ENCODE data around the gene CCDC57.
"Not testable (repeated sequence)": the region's sequence is repeated elsewhere in the genome, so short reads cannot be mapped to it uniquely, and the experiment has no call there.

The CCDC57 gene

DNA sequence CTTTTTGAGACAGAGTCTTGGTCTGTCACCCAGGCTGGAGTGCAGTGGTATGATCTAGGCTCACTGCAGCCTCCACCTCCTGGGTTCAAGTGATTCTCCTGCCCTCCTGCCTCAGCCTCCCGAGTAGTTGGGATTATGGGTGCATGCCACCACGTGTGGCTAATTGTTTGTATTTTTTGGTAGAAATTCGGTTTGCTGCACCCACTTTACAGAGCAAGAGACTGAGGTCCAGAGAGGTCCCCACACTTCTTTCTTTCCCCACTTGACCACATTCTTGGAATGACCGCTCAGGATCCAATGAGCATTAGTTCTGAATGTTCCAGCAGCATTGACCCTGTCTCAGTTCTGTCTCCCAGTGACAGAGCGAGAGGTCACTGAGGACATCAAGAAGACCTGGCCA, 10.9 kb upstream of the CCDC57 start:
- DNase-seq (ENCODE audit: low read depth in 2 of 2), result no peak

DNA sequence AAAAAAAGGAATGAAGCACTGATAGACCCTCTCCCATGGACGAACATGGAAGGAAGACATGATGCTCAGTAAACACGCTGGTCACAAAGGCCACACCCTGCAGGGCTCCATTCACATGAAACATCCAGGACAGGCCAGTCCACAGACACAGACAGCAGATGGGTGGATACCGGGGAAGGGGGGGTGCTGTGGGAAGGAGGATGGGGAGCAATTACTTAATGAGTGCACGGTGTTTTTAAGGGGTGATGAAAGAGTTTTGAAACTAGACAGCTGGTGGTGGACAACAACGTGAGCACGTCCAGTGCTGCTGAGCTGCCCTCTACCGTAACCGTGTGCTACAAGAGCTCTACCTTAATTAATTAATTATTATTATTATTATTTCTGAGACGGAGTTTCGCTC, 10.2 kb upstream of the CCDC57 start:
- no peak for DNase-seq (ENCODE audit: low read depth in 2 of 2)

DNA sequence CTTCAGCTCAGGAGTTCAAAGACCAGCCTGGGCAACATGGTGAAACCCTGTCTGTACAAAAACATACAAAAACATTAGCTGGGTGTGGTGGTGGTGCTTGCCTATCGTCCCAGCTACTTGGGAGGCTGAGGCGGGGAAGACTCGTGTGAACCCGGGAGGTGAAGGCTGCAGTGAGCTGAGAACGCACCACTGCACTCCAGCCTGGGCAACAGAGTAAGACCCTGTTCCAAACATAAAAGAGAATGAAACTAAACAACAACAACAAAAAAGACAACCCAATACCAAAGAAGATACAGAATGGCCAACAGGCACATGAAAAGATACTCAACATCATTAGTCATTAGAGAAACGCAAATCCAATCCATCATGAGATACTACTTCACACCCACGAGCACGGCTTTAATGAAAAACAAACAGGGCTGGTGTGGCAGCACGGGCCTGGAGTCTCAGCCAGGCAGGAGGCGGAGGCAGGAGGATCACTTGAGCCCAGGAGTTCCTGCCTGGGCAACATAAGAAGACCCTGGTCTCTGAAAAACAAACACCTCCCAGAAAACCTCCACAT, 8.8 kb upstream of the CCDC57 start:
- no peak for DNase-seq (ENCODE audit: low read depth in 2 of 2)

DNA sequence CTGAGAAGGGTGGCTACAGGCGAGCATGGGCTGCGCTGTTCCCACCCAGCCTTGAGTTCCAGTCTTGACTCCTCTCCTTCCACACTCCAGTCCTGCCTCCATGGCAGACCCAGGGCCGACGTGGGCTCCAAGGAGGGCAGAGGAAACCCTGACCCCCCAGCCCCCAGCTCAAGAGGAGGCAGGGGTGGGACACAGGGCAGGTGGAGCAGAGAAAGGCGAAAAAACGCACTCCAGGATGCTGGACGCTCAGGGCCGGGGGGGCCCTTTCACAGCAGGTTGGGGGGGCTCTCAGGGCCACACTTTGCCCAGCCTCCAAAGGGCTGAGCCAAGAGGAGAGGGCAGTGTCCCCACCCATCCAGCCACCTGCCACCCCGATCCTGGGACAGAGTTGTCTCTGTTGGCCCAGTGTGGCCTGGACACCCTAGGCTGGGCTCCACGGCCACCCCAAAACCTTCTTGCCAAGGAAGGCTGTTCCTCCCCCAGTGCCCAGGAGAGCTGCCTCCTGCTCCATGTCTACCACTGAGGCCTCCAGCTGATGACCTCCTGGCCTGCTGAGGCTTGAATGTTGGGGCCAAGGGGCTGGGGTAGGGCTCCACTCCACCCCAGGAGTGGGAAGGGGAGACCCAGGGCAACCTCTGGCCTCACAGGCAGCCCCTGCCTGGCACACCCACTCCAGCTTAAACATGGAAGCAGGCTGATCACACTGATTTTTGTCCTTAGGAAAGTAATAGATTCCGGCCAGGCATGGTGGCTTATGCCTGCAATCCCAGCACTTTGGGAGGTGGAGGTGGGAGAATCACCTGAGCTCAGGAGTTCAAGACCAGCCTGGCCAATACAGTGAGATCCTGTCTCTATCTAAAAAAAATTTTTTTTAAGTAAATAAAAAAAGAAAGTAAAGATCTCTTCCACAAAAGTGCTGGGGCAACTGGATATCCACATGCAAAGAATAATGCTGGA, 7.4 kb upstream of the CCDC57 start:
- DNase-seq (ENCODE audit: low read depth in 2 of 2), result no peak

DNA sequence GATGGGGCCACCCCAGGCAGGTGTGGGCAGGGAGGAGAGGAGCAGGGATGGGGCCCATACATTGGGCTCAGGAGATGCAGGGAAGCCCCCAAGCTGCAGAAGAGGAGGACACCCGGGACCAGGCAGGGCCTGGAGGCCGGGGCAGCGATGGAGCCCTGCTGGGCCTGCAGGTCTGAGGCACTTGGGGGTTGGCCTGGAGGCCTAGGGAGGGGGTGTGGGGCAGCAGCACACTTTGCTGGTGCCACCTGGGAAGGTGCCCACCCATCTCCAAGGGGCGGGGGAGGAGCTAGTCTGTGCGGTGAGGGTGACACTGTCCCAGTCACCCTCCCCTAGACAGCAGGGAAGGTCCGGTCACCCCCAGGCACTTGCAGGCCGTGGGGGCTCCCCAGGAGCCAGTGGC, 6.4 kb upstream of the CCDC57 start:
- DNase-seq (ENCODE audit: low read depth in 2 of 2), result no peak

DNA sequence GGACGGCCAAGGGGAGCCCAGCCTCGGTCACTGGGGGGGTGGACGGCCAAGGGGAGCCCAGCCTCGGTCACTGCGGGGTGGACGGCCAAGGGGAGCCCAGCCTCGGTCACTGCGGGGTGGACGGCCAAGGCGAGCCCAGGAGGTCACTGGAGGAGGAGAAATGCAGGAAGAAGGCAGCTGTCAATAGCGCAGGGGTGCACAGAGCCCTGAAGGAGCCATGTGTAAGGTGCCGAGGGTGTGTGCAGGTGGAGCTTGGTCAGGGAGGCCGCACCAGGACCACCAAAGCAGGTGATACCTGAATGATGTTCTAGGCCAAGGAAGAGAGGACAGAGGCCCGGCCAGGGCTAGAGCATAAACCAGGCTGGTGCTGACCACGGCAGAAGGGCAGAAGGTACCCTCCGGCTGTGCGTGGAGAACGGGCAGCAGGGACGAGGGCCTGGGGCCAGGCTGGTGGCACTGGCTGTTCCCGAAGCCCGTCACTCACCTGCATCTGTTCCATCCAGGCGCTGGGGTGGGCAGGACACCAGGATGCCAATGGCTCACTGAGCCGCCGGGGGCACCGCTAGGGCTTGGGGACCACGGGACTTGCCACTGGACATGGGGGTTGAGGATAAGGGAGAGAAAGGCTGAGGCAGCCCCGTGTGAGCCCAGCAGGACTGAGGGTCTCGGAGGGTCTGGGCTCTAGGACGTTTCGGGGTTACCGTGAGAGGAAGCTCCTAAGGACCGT, 5.9 kb upstream of the CCDC57 start:
- DNase-seq (ENCODE audit: low read depth in 2 of 2), result no peak

DNA sequence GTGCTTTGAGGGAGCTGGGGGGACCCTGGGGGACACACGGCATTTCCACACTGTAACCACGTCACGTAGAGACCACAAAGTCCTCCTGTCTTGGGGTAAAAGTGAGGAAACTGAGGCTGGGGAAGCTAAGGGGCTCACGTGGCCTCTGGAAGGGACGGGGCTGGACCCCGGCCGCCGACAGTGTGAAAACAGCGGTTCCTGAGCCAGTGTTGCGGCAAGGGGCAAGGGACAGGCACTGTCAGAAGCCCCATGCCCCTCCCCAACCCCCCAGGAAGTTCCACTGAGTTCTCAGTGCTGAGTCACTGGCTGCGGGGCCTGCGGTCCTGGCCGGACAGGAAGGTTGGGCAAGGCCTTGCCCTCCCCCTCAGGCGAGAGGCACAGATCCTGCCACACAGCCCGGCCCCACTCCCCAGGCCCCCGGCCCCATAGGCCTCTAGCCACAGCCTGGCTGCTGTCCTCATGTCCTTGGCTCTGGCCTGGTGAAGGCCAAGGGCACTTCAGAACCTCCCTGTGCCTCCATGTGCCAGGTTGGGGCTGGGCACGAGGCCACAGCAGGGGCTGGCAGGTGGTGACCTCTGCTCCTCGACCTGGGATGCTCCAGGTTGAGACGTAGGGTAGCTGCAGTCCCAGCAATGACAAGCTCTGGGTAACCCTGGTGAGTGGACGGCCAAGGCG, 5.0 kb upstream of the CCDC57 start:
- no peak for DNase-seq (ENCODE audit: low read depth in 2 of 2)

DNA sequence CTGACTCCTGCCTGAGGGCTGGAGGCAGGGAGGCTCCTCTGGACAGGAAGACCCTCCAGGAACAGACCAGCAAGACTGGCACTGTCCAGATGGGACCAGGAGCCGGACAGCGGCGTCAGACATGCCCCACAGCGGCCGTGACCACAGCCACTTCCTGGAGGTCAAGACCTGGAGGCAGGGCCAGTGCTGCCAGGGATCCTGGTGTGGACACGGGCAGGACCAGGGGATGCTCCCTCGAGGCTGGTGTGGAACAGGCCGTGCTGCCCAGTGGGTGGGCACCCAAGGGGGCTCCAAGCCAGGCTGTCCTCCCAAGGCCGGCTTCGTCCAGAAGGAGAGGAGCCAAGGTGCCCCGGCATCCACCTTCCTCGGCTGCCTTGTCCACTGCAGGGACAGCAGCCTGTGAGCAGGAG, 4.5 kb upstream of the CCDC57 start:
- no peak for DNase-seq (ENCODE audit: low read depth in 2 of 2)

DNA sequence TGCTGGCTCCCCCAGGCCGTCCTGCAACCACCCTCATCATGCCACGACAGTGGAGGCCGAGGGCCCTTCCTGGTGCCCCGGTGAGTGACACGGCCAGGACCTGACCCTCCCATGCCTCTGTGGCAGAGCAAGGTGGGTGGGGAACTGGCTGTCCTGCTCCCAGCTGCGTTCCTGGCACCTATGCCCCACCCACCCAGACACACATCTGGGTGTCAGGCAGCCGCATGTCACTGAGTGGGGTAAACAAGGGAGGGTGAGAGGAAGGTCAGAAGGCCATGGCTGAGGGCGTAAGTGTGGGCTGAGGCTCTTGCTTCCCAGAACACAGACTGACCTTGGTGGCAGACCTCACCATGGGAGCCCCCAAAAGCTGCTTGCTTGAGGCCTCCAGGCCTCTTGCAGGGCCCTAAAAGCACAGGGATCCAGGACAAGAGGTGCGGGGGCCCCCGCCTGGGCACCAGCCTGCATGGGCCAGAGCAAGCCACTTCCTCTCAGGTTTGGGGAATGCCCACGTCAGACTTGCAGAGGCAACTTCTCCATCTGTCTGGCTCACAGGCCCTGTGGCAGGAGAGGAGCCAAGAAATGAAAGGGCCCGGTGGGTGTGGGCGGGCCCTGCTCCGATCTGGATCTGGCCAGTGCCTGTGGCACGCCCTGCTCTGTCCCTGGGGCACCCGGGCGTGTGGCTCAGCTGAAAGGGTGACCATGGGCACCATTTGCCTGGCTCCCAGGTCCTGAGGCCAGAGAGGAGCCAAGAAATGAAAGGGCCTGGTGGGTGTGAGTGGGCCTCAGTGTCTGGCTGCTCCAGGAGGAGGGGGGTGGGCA, 3.9 kb upstream of the CCDC57 start:
- DNase-seq (ENCODE audit: low read depth in 2 of 2), result no peak

DNA sequence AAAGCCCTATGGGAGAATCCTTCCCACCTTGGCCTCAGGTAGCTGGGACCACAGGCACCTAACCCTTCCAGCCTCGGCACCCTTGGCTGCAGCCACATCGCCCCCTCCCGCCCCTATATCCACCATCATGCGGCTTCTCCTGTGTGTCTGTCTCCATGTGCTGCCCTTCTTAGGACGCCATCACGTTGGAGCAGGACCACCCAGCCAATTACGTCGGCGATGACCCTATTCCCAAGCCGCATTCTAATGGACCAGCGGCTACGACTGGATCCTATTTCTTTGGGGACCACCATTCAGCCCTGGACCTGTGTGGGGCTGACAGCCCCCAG, 3.3 kb upstream of the CCDC57 start:
- no peak for DNase-seq (ENCODE audit: low read depth in 2 of 2)

DNA sequence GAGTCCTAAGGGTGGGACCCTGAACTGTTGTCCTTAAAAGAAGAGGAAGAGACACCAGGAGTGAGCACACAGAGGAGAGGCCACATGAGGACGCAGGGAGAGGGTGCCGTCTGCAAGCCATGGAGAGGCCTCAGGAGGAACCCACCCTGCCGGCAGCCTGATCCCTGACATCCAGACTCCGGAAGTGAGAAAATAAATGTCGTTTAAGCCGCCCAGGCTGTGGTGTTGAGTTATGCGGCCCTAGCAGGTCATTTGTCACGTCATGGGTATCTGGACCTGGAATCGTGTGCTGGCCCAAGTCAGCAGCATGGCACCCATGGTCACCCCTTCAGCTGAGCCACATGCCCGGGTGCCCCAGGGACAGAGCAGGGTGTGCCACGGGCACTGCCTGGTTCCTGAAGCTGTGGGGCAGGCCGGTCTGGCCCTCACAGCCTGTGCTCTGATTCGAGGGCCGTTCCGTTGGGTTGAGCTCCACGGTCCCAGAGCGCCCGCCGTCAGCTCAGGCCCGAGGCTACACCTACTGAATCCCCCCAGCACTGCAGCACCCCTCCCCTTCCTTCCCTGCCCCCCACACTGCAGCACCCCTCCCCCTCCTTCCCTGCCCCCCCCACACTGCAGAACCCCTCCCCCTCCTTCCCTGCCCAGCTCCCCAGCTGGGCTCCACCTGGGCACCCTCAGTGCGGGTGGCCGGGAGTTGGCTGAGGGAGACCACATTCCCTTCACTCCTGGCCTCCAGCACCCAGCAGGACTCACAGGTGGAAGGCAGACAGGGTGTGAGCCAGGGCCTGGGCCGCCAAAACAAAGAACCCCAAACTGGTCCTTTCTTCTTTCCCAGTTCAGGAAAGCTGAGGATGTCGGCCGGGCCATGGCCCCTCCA, 2.7 kb upstream of the CCDC57 start:
- DNase-seq (ENCODE audit: low read depth in 2 of 2), result no peak

DNA sequence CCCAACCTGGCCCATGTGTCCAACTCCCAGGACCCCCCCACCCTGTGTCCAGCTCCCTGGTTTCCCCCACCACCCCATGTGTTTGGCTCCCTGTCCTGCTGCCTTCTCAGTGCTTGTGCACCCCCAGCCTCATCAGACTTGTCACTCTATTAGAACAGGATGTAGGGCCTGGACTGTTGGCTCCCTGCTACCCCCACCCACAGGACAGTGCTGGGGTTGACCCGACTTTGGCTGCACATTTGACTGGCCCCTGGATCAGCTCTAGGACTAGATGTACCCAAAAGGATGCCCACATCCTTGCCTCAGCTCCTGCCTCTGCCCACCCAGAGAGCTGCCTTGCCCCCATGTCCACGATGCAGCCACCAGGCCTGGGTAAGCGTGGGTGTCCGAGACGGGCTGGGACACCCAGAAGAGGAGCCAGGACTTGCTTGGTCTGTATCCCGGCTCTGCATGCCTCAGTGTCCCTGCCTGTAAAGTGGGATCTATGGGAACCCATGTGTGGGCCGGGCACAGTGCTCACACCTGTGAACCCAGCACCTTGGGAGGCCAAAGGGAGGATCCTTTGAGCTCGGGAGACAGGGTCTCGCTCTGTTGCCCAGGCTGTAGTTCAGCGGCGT, 1.5 kb upstream of the CCDC57 start:
- DNase-seq (ENCODE audit: low read depth in 2 of 2), result no peak

DNA sequence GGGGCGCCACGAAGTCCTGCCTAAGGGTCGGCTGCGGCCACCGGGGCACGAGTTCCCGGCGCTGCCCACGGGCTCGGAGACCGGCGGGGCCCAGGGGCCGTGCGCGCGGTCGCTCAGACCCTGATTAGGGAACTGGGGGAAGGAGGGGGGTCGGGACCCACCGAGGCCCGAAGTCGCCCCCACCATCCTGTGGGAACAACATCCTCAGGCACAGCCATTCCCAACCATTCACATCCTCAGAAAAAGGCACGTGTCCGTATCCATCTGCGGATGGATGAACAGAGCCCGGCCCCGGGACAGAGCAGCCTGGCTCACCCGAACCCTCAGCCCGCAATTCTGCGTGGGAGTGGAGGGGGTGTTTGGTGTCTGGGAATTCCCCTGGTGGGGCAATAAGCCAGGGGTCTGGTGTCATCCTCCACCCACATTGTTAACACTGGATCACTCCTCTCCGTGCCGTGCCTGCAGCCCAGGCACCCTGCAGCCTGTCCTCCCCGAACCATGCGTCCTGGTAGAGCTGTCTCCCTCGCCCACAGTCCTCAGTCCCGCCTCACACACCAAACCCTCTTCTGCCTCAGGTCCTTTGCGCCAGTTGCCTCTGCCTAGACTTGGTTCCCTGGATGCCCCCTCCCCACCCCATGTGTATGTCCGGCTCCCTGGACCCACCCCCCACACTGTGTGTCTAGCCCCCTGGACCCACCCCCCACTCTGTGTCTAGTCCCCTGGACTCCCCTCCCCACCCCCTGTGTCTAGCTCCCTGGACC, 789 bp upstream of the CCDC57 start:
- DNase-seq (ENCODE audit: low read depth in 2 of 2), result peak; percentile 44 to 47

DNA sequence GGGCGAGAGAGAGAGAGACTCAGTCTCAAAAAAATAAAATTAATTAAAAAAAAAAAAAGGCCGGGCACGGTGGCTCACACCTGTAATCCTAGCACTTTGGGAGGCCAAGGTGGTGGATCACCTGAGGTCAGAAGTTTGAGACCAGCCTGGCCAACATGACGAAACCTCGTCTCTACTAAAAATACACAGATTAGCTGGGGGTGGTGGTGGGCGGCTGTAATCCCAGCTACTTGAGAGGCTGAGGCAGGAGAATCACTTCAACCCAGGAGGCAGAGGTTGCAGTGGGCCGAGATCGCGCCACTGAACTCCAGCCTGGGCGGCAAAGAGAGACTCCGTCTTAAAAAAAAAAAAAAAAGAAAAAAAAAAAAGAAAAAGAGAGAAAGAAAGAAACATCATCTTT, 2.0 kb downstream of the CCDC57 start:
- not testable (repeated sequence) for DNase-seq (ENCODE audit: low read depth in 2 of 2)

DNA sequence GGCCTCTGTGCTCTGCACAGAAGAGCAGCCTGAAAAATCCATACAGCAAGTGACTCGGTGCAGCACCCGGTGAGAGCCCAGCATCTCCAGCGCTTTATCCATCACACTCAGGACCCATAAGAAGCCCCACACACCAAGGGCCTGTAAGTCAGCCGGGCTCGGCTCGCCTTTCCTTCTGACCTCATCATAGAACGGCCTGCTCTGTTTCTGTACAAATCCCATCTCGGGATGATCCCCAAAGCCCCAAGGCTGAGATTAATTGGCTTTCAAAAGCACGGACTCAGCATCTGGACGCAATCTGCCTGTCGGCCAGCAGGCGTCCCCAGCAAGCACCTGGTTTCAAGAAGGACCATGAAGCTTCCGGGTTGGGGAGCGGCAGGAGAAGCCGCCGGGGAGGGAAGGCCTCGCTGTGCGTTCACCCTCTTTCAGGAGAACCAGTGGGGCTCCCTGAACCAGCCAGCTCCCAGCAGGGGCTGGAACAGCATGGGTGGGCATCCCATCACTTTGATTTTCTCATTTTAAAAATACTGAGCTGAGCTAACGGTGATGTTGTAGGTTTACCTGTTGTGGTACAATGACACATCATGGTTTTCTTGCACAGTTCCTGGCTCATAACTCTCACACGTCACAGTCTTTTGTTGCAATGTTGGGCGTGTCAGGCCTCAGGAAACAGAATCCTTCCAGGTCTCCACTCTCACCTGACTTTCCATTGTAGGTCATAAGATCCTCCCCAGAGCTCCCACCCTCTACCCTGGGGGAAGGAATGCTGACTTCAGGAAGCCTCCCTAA, 6.7 kb downstream of the CCDC57 start:
- DNase-seq (ENCODE audit: low read depth in 2 of 2), result peak; percentile 49 to 70

DNA sequence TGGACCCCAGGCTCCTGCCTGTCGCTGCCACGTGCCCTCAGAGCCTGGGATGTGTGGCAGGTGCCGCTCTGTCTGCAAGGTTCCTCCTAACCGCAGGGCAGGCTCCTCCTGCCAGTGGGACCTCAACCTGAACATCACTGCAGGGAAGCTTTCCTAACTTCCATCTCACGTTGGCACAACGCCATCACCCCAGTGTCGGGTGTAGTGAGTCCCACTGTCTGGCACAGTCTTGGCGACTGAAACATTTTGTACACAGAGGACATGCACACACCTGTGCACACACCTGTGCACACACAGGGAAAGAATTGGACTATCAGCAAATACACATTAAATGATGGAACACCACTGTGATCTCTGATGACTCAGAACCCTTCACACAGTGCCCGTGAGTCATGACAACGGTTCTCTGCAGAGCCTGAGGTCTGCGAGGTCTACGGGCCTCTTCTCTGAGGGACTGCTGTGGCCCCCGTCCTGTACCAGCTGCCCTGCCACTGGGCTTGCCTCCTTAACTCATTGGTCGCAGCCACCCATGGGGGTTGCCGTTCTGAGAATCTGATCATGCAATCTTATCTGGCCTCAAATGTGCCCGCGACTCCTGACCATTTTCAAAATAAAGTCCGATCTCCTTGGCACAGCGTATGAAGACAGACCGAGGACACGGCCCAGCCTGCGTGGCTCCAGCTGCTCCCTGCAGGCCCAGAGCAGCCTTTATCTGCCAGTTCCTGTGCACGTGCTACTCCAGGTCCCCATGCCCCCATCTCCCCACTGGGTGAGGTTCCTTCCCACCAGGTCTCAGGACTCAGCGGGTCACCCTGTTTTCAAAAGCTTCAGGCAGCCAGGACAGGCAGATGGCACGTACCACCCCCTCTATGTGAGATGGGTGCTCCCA, 7.6 kb downstream of the CCDC57 start:
- peak in 1 of 2 experiments; percentile 40 for DNase-seq (ENCODE audit: low read depth in 2 of 2)

DNA sequence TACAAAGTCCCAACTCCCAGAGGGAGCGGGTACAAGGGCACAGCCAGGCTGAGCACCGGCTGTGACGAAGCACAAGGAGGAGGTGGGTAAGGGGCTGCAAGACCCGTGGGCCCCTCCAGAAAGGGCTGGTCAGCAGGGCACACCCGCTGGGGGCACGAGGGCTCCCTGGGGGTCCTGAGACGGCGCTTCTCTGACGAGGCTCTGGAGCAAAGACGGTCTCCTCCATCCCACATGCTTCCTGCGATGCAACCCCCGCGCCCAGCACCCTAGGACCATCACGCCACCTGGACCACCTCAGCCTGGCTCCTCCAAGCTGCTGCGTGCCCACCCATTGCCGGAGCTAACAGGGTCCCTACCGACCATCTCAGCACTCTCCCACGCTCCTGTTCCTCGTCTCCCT, 8.7 kb downstream of the CCDC57 start:
- no peak for DNase-seq (ENCODE audit: low read depth in 2 of 2)

All from stimulated activated CD4-positive, alpha-beta T cell treated with anti-CD3 and anti-CD28 coated beads, Interleukin-12 subunit alpha, Interleukin-12 subunit beta, amount 100 ng/mL, for 24 hours (primary cell).